GM19239 (cell line): Measurements from ENCODE around the gene COG7.
"Not testable (repeated sequence)": the region's sequence is repeated elsewhere in the genome, so short reads cannot be mapped to it uniquely, and the experiment has no call there.

ENCODE experiments used
- DNase-seq: peaks from one replicate; pipeline ENCODE4 v3.0.0; 2011; ENCODE audit warnings: low spot score; ENCODE audit not compliant: insufficient read length
- FAIRE-seq: peaks from 2 replicates; lab custom pipeline; 2011; peaks lifted over from hg19 to GRCh38; lab: Jason Lieb, UNC

Gene COG7

DNA sequence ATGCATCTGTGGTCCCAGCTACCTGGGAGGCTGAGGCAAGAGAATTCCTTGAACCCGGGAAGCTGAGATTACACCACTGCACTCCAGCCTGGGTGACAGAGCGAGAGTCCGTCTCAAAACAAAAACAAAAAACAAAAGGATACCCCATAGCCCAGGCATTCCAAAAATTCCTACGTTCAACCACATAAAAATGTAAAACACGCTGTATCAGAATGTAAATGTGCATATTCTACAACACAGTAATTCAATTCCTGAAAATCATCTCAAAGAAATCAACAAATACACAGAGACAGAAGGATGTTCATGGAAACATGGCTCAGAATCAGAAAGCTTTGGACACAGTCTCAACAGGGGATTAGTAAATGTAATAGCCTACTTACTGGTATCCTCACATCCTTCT, 33.0 kb downstream of the COG7 start:
- DNase-seq: no peak
- FAIRE-seq: no peak

DNA sequence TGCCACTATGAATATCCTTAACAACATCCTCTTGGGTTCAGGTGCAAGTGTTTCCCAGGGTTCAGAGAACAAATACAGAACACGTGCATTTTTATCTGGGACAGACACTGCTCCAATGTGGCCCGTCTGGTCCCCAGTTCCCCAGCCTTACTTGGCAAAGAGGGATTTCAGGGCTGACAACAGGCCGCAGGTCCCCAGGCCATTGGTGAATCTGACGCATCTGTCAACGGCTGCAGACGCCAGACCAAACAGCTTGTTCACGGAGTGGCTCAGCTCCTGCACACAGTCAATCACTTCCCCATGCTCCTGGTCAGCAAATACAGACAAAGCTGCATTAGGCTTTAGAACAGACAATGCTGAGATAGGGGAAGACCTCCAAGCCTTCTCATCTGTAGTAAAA, 36.2 kb downstream of the COG7 start:
- DNase-seq (no peak), FAIRE-seq (no peak)

DNA sequence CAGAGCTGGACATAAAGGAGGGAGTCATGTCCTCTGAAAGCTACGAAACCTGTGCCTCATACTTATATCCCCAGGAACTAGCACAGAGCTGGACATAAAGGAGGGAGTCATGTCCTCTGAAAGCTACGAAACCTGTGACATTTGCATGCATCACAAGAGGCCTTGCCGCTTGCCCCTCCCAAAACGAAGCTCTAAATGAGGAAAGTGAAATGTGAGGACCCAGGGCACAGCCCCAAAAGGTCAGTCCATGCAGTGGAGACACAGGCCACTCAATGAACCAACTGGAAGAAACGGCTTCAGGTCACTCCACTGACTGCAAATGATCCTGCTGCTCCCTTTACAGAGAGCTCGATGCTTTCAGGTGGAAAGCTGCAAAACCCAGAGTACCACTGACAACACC, 38.3 kb downstream of the COG7 start:
- no peak for DNase-seq
- no peak for FAIRE-seq

- no peak for DNase-seq
- no peak for FAIRE-seq
These were observed 42.8 kb downstream of the COG7 start for GRCh38 chr16:23410176-23410575.

GRCh38 chr16:23409522-23409921, 43.5 kb downstream of the COG7 start:
- no peak for DNase-seq
- no peak for FAIRE-seq

DNA sequence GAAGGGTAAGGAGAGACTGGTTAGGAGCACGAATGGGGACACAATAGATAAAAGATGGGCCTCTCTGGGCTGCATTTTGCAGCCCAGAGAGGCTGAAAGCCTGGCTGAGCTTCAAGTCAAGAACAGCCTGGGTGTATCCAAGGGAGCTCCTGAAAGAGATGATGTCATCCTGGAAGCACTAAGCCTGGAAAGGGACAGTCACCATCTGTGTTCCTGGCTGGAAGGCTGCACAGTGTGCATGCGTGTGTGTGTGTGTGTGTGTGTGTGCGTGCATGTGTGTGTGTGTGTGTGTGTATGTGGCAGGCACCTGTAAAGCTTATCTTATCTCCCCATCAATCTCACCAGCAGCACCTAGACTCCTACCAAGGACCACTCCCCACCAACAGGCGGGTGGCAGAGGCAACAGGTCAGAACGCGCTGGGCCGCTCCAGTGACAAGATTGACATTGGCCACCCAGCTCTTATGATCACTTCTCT, 44.1 kb downstream of the COG7 start:
- DNase-seq: no peak
- FAIRE-seq: no peak

DNA sequence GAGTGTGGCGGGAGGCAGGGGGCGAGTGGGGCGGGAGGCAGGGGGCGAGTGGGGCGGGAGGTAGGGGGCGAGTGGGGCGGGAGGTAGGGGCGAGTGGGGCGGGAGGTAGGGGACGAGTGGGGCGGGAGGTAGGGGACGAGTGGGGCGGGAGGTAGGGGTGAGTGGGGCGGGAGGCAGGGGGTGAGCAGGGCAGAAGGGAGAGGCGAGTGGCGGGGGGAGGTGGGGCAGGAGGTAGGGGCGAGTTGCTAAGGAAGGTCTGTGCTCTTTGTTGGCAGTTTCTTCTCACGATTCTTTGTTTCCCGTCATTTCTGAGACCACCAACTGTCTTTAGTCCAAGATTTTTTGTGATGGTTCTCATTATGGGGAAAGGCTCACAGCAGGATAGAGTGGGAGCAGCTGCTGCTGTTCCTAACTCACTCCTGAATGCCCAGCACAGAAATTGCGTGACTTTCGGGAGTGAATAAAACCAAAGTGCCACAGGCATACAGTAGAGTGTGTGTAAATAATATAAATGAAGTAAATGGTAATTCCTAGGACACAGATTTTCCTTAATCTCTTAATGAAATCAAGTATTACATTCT, 44.7 kb downstream of the COG7 start:
- DNase-seq (no peak), FAIRE-seq (no peak)

GRCh38 chr16:23407436-23408127, 45.4 kb downstream of the COG7 start:
- no peak for FAIRE-seq
- DNase-seq: no peak

GRCh38 chr16:23406546-23407240, 46.3 kb downstream of the COG7 start:
- DNase-seq (no peak), FAIRE-seq (no peak)

GRCh38 chr16:23406024-23406423, 47.0 kb downstream of the COG7 start:
- FAIRE-seq: no peak
- no peak for DNase-seq

DNA sequence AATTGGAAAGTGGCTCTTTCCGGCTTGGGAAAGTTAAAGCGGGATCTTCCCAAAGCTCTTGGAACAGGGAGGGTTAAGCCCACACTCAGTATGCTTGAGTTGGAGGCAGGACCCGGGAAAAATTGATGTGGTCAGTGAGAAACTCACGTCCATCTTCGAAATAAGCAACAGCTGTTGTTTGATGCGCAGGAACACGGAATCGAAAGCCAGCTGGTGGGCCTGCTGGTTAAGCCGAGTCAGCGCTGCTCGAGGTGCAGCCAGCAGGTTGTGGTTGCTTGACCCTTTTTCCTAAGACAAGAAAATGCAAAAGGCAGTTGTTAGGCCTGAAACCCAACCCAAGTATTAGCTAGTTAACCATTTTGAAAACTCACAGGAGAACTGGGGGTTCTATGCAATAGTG, 49.4 kb downstream of the COG7 start:
- DNase-seq: no peak
- no peak for FAIRE-seq

- FAIRE-seq (no peak), DNase-seq (no peak)
These were observed 50.9 kb downstream of the COG7 start for GRCh38 chr16:23402100-23402499.

- DNase-seq: no peak
- FAIRE-seq: no peak
These were observed 51.9 kb downstream of the COG7 start for GRCh38 chr16:23401139-23401538.

- FAIRE-seq, DNase-seq: not testable (repeated sequence)
These were observed 52.5 kb downstream of the COG7 start for GRCh38 chr16:23400447-23400846.

GRCh38 chr16:23398987-23399805, 53.8 kb downstream of the COG7 start:
- DNase-seq: no peak
- no peak for FAIRE-seq

- DNase-seq: no peak
- no peak for FAIRE-seq
These were observed 55.5 kb downstream of the COG7 start for GRCh38 chr16:23397464-23397863.

DNA sequence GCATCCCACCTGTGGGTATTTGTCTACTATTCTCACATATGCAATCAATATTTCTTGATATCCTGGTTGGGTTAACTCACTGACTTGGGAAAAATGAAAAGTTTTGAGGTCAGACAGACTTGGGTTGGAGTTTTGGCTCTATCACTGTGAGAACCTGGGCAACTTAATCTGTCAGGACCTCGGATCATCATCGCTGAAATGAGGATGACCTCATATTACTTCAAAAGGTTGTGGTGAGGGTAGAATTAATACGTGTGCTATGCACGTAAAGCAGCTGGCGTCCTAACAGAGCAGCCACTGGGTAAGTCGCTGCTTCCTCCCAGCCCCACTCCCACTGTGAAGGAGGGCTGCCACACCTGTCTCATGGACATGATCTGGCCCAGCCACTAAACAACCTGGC, 57.3 kb downstream of the COG7 start:
- no peak for FAIRE-seq
- DNase-seq: no peak

DNA sequence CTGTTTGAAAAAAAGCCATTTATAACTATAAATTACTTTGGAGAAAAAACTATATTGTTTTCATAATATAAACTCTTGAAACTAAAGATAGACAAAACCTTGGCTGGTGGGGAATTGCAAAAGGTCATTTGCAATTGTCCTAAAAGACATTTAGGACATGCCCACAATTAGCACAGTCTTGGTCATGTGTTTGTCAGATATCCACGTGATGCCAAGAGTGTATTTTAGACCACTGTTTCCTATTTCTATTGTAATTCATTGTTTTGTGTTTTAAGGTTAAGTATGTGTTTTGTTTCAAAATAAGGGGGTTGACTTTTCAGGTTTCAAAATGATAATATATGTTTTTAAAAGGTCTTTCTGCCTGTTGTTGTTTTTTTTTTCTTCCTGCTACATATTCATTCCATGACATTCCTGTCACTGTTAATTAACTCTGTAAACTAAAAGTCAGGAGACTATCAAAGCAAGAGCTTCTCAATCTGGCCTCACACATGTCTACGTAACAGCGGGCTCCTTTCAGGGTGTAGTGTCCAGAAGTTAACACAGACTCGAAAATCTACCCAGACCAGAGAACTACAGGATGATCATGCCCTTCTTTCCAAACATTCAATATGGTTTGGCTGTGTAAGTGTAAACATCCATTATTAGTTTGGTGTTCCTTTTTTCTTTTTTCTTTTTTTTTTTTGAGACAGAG, 58.7 kb downstream of the COG7 start:
- no peak for FAIRE-seq
- DNase-seq: no peak

DNA sequence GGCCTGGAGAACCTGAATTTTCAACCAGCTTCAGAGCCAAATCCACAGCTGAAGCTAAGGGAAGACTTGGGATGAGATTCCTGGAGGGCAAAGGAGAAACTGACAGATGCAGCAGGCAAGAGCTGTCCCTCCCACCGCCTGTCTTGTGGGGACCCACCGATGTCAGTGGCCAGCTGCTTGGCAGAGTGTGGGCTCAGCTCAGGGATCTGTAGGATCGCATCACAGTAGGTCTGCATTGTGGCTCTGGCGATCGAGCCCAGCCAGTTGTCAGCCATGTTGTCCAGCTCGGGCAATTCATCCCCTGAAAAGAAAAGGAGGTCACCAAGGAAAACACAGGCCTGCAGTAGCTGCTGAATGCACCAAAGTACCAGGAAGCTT, 60.8 kb downstream of the COG7 start:
- DNase-seq: no peak

More for the DNA sequence above, 60.8 kb downstream of the COG7 start:
- FAIRE-seq: no peak
